Parathyroid adenoma (tissue), 2 donors: ENCODE results near the gene EPM2A.

Experiments used
- H2AFZ ChIP-seq: fragments of 300-600 bp; sonication (generic); one replicate; pipeline ENCODE4 v1.7.0; 2017; ENCODE audit warnings: antibody characterized with exemption, mild to moderate bottlenecking
- H3K27ac ChIP-seq: fragments of 300-600 bp; sonication (generic); one replicate; pipeline ENCODE4 v1.7.0; 2017
- H3K27me3 ChIP-seq: fragments of 300-600 bp; sonication (generic); one replicate; pipeline ENCODE4 v1.7.0; 2017; ENCODE audit warnings: low read length; ENCODE audit not compliant: control insufficient read depth, insufficient read depth
- H3K36me3 ChIP-seq: fragments of 300-600 bp; sonication (generic); one replicate; pipeline ENCODE4 v1.7.0; 2017; ENCODE audit warnings: low read length; ENCODE audit not compliant: control insufficient read depth, insufficient read depth
- H3K4me1 ChIP-seq: fragments of 300-600 bp; sonication (generic); one replicate; pipeline ENCODE4 v1.7.0; 2017; ENCODE audit warnings: control low read depth
- H3K4me2 ChIP-seq: fragments of 300-600 bp; sonication (generic); one replicate; pipeline ENCODE4 v1.7.0; 2017; ENCODE audit warnings: low read length
- H3K4me3 ChIP-seq: fragments of 300-600 bp; sonication (generic); one replicate; pipeline ENCODE4 v1.7.0; 2017; ENCODE audit warnings: low read depth, low read length
- H3K79me2 ChIP-seq: fragments of 300-600 bp; sonication (generic); one replicate; pipeline ENCODE4 v1.7.0; 2017; ENCODE audit warnings: control low read depth
- H3K9ac ChIP-seq: fragments of 300-600 bp; sonication (generic); one replicate; pipeline ENCODE4 v1.7.0; 2017; ENCODE audit warnings: mild to moderate bottlenecking
- H3K9me3 ChIP-seq: fragments of 300-600 bp; sonication (generic); one replicate; pipeline ENCODE4 v1.7.0; 2017; ENCODE audit warnings: low read length; ENCODE audit not compliant: control insufficient read depth
- TF ChIP-seq, protein P1 (sequence below): fragments of 300-600 bp; sonication (generic); IDR thresholded peaks from one replicate; pipeline ENCODE4 v1.7.0; 2017; ENCODE audit warnings: antibody characterized with exemption, mild to moderate bottlenecking
- donor health status: primary hyperparathyroidism.

EPM2A gene

DNA sequence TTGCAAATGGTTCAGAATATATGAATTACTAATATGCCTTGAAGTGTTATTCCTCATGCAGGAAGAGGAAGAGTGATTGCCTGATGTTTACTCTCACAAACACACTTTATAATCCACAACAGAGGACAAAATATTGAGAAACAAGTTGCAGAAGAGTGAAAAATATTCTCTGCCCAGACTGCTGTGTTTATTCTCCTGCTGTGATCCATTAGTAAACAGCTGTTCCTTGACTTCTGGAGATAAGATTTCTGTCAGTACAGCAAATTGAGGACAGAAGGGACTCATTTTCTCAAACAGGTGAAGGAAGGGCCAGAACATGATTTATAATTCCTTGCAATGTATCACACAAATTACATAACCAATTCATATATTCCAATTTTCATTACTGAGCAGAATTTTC, 148.0 kb downstream of the EPM2A start:
- no peak overlapping the region for H3K4me3 ChIP-seq
- H3K27ac ChIP-seq: no peak overlapping the region
- no peaks in the 10 kb centered on the region for H3K27me3 ChIP-seq
- no peaks in the 10 kb centered on the region for H3K4me1 ChIP-seq
- no peaks in the 10 kb centered on the region for H3K79me2 ChIP-seq
- H2AFZ ChIP-seq: no peak overlapping the region
- peaks cover 4% of the 10 kb centered on the region for H3K9me3 ChIP-seq
- no peak overlapping the region for H3K9ac ChIP-seq
- TF ChIP-seq, protein P1, sequence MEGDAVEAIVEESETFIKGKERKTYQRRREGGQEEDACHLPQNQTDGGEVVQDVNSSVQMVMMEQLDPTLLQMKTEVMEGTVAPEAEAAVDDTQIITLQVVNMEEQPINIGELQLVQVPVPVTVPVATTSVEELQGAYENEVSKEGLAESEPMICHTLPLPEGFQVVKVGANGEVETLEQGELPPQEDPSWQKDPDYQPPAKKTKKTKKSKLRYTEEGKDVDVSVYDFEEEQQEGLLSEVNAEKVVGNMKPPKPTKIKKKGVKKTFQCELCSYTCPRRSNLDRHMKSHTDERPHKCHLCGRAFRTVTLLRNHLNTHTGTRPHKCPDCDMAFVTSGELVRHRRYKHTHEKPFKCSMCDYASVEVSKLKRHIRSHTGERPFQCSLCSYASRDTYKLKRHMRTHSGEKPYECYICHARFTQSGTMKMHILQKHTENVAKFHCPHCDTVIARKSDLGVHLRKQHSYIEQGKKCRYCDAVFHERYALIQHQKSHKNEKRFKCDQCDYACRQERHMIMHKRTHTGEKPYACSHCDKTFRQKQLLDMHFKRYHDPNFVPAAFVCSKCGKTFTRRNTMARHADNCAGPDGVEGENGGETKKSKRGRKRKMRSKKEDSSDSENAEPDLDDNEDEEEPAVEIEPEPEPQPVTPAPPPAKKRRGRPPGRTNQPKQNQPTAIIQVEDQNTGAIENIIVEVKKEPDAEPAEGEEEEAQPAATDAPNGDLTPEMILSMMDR: no peak
- no peak overlapping the region for H3K4me2 ChIP-seq
- H3K36me3 ChIP-seq: no peaks in the 10 kb centered on the region

DNA sequence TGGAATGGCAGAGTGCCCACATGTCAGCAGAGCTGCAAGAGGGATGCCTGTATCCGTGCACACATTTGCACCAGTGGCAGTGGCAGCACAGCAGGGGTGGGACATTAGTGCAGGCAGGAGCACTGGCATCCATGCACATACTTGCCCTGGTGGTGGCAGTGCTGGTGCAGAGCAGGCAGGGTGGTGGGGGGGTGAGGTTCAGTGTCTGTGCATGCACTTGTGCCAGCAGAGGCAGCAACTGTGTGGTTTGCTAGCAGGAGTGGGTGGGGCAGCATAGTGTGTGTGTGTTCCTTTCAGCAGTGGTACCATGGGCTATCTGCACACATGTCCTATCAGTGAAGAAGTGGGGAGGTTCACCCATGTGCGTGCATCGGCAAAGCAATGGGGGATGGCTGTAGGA, 151.6 kb downstream of the EPM2A start:
- Histone ChIP-seq H3K4me3 (no peak overlapping the region), H3K4me1 (no peaks in the 10 kb centered on the region), H3K36me3 (no peaks in the 10 kb centered on the region), H3K9me3 (peaks cover 4% of the 10 kb centered on the region), H3K27me3 (no peaks in the 10 kb centered on the region), H2AFZ (no peak overlapping the region), H3K9ac (no peak overlapping the region), H3K4me2 (no peak overlapping the region), H3K27ac (no peak overlapping the region), H3K79me2 (no peaks in the 10 kb centered on the region)
- TF ChIP-seq, protein P1: no peak
